ENCODE measurements around the gene RGS6.

RGS6 gene

DNA sequence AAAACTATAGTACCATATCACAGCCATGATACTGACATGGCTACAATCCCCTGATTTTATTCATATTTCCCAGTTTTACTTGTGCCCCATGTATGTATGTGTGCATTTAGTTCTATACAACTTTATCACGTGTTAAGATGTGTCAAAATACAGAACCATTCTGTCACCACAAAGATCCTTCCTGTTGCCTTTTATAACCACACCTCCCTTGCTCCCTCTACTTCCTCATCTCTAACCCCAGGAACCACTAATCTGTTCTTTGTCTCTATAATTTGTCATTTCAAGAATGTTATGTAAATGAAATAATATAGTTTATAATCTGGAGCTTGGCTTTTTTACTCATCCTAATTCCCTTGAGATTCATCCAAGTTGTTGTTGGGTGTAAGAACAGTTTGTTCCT is 603.3 kb downstream of the RGS6 start:
- DNase-seq = no peak

DNA sequence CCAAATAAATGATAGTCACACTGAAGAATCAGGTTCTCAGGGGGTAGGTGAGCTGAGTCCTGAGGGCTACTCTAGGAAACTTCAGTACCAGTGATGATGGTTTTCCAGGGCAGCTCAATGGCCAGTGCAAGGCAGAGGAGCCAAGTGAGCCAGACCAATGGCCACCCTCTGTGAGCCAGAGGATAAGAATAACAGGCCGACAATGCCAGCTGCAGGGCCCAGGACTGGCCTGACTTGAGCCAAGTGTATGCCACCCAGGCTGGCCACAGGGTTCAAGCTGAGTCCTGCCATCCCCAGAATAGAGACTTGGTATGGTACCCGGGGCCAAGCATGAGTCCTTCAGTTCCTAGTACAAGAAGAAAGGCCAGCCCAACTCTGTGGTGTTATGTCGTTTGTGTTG is 606.2 kb downstream of the RGS6 start:
- DNase-seq = no peak

DNA sequence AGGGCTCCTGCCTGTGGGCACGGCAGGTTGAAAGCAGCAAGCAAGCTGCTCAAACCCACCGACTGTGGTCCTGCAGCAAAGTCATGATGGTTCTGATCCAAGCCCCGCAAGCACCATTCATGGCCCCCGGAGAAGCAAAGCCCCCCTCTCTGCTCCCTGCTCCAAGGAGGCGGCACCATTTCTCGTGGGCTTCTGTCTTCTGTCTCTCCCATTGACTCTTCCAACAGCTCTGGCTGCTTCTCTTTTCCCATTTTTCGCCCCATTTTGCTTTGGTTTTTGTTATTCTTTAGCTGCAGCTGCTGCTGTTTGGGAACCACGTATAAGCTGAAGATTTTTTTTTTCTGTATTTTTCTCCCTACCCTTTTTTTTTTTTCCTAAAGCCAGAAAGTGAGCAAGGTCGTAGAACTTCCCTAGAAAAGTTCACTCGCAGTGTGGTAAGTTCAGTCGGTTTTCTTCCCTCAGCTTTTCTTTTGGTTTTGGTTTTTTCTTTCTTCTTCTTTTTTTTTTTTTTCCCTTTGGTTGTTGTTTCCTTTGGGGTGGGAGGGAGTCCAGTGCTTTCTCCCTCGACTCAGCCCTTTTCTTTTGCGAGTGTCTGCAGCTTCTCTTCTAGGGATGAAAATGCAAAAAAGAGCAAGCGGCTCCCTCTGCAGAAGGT is 607.6 kb downstream of the RGS6 start:
- DNase-seq = no peak

DNA sequence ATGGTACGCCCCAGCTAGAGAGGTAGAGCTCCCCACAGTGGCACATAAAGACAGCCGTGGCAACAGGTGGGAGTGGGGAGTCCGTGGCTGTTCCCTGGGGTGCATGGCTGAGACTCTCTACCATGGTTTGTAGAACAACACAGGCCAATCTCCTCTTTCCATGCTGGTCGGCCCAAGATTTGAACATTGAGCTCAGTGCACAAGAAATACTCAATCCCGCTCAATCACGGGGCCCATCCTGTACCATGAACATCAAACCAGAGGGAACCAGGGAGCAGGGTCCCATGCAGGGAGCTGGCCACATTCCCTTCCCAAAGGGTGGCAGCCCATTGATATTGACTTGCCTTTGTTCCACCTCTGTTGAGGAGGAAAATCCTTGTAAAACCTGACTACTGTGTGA is 608.6 kb downstream of the RGS6 start:
- DNase-seq = no peak

DNA sequence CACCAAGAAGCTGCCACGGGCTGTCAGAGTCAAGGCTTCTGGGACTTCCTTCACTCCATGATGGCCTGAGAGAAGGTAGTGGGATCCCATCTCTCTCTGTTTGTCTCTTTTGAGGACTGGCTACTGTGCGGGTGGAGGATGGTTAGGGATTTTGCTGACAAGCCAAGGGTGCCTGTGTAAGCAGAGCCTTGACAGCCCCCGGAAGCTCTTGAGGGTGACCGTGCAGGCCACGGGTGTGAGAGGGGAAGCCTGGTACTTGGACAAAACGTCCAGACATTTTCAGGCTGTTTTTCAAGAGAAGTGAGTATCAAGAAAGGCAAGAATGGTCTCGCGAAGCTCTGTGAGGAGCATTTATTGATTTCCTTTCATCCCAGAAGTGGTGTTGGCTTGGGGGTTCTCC is 609.3 kb downstream of the RGS6 start:
- DNase-seq = no peak

DNA sequence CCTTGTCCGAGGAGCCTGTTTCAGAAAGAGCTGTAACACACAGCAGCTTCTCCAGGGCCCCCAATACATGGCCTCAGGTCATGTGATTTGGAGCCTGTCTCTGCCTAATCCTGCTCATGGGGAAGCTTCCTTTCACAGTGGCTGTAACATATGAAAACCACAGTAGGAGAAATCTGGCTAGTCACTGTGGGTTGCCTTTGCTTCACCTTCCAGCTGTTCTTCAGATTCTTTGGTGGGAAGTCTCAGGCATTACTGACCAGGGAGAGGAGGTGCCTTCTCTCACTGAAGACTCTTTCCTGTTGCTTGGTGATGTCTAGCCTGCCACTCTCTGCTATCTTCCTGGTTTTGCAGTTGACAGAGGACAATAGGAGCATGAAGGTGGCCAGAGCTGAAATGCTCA is 611.1 kb downstream of the RGS6 start:
- DNase-seq = no peak

DNA sequence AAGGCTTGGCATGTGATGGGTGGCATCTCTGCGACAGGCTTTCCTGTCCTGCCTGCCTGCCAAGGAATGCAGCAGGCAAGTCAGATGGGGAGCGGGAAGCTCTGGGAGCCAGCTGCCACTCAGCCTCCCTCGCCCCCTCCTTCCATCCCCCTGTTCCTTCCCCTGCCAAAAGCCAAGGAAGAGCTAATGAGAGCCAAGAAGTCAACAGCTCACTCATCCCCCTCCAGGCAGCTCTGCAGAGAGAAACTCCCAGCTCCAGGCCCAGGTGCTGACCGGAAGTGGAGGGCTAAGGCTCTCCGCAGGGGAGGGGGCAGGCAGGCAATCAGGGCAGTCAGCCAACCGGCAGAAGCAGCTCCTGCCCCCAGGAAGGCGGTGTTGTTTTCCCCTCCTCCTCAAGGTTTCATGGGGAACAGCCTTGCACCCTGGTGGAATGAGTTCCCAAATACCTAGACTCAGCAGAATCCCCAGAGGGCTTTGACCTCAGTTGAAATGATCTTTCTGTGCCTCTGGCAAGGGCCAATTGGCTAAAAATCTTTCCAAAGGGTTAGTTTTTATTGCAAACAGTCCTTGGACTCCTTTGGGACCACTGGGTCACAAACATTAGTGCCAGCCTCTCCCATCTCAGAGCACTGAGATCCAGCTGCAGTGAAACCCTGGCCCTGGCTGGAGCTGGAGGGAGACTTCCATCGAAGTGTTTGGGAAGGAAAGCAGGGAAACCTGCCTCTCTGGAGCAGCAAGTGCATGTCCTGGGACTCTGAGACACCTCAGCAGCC is 612.6 kb downstream of the RGS6 start:
- DNase-seq = no peak

DNA sequence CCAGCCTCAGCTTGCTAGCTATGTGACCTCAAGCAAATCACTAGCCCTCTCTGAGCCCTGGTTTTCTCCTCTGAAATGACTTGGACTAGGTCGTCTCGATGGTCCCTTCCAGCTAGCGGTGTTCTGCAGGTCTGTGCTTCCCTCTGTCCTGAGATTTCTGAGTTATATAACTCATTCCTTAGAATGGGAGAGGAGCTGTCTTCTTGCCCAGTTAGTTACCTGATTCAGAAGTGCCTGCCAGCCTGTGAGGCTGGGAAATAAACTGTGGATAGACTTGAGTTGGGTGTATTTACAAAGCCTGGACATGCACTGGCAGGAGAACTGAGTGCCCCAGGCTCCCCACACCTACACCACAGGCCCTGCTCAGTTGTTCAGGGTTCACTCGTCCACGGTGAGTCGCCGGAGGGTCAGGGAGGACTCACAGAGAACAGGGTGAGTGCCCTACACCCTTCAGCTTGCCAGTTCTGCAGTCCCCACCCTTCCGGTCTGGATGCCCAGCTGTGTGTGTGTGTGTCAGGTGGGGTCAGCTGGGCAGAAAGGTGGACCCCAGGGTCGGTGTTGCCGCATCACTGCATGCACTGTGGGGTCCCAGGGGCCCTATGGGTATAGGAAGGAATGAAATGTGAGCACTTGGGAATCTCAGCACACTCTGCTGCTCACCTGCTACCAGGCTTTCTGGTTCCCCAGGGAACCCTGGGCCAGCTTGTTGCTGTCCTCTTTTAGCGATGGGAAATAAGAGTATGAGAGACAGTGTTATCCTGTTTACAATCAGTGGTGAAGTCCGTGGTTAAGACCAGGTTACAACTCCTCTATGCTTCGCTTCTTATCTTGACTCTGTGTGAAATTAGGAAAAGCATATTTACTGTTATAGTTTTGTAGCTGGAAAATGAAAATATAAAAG is 613.4 kb downstream of the RGS6 start:
- no peak for DNase-seq

DNA sequence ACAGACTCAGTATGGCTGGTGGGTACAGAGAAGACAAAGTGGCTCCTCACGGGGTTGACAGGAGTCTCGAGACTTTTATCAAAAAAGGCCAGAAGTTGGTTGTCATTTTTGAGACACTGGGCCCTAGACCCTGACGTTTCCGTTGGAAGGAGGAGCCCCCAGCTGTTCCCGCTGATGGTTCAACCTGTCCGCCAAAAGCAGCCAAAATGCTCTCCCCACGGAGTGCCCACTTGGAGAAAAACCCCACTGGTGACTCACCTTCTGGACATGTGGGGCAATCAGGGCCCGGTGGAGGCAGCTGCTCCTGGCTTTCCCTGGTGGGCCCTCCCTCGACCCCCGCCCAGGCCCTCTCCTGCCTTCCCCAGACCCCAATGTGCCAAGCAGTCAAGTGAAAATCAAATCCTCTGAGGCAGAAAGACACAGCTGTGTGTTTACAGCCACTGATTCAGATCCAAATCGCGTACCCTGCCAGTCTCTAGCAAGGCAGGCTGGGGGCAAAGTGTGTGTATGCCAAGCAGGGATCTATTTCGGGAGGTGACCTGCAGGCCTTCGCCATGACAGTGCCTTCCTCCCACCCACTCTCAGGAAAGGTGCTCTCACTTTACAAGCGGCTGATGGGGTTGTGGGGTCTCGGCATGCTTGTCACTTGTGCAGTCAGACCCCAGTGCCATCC is 614.3 kb downstream of the RGS6 start:
- DNase-seq = no peak

DNA sequence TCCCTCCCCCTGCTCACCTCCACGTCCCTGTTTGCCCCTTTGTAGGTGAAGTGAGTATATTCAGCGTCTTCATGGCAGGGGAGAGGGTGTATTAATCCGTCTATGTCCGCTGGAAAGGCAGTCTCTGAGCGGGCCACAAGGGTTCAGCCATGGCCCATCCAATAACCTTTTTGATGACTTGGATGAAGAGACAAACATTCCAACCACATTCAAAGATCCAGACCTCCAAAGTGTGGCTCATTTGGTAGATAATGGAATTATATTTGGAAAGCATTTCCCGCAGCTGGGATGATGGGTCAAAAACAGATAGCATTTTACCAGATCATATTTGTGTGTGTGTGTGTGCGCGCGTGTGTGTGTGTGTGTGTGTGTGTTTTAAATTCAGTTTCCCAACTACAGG is 615.8 kb downstream of the RGS6 start:
- no peak for DNase-seq

DNA sequence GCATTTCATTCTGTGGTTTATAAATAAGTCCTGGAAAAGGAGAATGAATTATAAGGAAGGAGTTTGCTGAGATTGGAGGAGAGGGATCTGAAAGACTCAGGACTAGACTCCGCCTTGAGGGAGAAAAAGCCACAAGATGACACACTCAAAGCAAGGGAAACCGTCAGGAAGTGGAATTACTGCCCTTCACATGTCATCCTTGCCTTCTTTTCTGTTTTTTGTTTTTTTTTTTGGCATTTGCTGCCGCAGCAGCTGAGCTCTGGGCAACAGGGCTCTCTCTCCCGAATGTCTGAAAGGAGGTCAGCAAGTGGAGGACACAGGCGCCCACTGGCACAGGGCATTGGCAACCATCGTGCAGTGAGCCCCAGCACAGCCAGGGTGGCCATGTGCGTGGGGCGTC is 616.8 kb downstream of the RGS6 start:
- no peak for DNase-seq

DNA sequence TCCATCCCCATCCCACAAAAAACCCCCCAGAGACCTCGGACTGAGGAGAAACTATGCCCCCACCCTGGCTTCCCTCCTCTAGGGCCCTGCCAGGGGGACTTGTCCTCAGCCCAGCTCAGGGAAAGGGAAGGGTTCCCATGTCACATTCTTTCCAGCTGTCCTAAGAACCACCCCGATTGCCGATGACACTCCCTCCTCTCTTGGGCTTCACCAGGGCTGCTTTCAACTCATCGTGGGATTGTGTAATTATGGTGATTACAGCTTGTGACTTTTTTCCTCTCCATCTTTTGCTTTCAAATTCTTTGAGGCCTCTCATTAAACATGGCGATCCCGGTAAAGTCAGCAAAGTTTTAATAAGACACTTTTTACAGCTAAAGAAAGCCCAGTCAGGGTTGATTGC is 617.6 kb downstream of the RGS6 start:
- no peak for DNase-seq

DNA sequence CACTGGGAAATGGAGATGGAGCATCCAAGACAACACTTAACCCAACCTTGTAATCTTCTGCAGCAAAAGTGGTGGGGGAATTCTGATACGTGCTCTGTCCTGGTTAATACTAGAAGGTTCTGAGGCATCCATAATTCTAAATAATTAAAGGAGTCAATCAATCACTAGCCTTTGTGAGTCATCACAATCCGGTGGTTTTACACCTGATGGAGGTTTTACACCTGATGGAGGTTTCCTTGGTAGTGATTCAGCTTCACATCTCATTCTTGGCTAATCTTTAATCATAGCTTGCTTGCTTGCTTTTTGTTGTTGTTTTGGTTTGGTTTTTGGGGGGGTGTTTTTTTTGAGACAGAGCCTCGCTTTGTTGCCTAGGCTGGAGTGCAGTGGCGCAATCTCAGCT is 618.3 kb downstream of the RGS6 start:
- no peak for DNase-seq

DNA sequence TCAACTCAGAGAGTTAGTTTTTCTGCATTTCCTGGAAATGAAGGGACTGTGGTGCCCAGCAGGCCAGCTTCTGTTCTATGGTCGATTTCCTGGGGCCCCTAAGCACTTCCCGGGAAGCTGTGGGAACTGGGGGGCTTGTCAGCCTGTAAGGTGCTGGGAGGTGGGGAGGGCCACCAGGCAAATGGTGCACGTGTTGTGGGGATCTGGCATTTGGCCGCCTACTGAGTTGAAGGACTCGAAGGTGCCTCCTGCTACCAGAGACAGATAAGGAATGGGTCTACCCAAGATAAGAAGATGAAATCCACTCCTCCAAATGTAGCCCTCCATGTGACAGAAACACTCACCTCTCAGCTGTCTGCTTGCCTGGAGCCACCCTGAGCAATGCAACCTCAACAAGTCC is 620.0 kb downstream of the RGS6 start:
- no peak for DNase-seq

DNA sequence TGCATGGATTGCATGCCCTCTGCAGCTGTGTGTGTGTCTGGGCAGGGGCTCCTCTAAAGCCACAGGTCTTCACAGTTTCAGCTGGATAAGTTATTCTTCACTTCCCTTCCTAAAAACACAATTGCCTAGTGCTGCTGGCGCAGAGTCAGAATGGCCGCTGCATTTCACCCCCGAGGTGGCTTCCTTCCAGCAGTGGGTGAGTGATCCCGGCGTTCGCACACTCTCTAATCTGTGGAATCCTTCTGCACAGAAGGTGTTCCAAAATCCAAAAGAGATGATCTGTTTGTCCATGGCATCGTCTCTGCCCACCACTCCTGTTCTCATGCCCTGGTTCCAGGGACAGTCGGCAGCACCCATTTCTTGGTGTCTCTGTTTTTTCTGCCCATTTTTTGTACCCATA is 620.9 kb downstream of the RGS6 start:
- DNase-seq = no peak

DNA sequence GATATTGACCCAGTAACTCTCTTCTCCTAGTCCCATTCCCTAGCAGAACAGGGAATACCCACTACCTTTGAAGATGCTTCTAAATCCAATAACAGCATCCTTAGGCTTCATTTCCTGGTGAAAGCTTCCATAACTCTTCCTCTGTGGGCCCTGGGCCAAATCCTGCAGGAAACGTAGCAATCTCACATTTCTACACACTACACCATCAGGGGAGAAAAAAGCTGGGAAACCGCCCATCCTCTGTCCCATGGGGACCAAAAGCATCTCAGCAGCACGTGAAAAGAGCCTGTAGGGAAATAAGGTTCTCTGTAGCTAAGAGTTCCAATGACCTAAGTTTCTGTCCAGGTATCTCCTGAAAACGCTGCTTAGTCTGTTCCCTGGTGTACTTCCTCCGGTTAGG is 621.4 kb downstream of the RGS6 start:
- DNase-seq = no peak

DNA sequence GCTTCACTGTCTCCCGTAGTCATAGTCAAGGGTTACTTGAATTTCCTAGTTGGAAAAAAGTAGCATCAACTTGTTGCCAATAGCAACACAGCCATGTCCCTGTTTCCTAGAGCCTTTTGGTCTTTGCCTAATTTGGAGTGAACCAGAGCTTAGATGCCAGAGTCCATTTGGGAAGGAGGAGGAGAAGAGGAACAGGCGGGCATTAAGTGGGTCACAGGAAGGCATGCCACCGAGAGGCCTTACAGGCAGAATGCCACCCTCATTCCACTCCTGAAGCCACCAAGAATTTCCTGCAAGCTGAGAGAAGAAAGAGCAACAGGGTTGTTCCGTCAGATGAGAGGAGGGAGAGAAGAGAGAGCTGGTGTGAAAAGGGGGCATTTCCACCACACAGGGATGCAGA is 622.2 kb downstream of the RGS6 start:
- no peak for DNase-seq

DNA sequence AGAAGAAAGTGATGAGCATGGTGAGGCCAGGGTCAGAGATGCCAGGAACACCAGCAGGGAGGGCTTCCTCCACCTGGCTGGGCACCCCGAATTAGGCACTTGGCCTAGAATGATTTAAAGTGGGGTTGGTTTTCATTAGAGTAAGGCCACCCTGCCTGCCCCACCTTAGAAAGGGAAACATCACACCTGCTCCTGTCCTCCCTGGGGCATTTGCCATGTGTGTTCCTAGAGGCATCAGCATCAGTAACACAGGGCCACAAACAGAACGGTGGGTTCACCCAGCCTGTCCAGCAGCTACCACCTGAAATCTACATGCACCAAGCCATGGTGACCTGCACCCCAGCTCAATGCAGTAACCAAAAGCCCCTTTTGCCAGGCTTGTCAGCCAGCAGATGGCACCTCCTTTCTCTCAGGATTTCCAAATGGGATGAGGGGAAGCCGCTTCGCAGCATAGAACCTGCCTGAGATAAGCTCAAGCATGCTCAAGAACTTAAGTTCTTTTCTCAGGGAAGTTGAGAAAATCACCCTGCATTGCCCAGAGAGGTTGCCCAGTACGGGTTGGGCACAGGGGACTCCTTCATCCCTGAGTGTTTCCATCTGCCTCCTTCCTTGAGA is 622.9 kb downstream of the RGS6 start:
- no peak for DNase-seq

DNA sequence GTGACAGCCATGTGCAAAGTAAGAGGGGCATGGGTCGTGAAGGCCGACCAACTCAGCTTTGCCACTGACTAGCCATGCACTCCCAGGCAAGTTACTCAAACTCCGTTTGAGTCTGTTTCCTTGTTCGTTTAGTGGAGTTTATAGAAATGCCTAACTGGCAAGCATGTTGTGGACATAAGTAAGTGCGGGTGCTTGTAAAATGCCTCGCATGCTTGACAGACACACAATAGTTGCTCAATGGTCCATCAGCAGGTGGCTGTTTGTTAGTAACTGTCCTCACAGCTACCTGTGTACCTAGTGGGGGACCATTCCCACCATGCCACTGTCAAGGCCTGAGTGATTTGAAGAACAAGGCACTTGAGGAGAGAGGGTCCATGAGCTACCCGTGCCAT is 623.4 kb downstream of the RGS6 start:
- no peak for DNase-seq

DNA sequence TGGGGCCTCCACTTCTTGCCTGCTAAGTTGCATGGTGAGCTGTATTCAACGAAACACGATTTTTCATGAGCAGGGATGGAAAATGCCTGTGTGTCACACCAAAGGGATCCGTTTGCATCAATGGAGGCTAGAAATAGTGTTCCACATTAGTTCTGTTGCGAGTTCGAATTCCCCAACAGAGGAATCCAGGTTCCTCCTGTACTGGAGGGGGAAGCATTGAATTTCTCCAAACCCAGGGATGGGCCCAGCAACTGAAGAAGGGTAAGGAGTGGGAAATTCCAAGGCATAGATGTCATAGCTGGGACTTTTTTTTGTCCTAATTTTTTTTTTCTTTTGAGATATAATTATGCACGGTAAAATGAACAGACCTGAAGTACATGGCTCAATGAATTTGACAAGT is 625.4 kb downstream of the RGS6 start:
- no peak for DNase-seq

DNA sequence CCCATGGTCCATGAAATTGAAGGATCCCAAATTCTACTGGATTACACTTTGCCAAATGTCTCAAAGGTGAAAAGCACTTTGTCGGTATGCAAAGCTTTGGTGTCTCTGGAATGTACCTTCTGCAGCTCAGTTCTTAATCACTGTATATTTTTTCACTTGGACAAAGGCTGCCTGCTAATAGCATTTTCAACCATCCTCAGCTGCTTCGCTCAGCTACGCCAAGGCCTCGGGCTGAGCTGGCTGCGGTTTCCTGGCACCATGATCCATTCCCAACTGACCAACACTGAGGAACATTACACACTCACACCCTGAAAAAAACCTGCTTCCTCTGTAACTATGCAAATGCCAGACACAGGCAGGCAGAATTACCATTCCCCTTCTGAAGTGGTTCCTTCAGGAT is 626.5 kb downstream of the RGS6 start:
- no peak for DNase-seq

DNA sequence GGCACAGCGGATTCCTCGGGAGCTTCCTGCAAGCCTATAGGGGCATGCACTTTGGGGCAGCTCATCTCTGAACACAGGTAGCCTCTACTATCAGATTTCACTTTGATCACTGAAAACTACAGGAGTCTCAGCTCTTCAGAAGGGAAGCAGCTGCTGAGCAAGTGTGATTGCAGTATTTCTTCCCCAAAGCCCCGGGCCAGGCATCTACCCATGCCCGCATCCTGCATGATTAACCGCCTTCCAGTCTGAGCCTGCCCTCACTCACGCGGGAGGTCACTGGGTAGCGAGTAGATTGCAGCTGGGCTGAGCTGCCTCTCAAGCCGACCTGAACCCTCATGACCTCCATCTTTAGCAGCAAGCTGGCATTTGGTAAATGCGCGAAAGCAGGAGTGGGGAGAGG is 627.0 kb downstream of the RGS6 start:
- DNase-seq = no peak

DNA sequence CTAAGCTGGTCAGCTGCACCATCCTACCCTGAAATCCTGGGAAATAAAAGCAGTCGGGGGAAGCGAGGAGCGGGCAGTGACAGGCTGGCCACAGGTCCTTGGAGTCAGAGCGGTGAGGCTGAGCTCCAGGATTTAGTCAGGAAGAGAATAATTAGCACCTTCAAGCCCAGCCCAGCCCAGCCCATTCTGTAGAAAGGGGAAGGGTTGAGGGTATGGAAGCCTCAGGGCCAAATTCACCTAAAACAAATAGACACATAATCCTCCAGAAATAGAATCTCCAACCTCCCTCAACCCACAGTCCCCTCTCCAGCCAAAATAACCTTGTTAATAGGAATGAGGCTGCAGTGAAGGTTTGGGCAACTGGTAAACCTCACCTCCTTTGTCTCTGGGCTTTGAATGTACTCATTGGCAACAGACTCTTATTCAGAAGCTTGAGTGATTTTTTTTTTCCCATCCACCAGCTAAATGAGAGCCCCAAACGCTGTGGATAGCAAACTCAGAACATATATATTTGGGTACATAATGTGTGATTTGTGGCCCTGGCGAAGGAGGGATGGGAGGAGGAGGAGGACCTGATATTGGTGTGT is 627.5 kb downstream of the RGS6 start:
- DNase-seq = no peak
